ENCODE data around the gene PLPPR2.
"Not testable (repeated sequence)": the region's sequence is repeated elsewhere in the genome, so short reads cannot be mapped to it uniquely, and the experiment has no call there.

PLPPR2 gene

GRCh38 chr19:11339254-11340098 lies 15.8 kb upstream of the PLPPR2 start, which contains the start of gene RAB3D:
Gene RAB3D (minus strand): TSS chr19:11339657. CDS start chr19:11337399, 2,258 bp downstream.
- DNase-seq (ENCODE audit: extremely low read depth in 1 of 2, low read depth in 1 of 2) = peak; percentile 64 to 82

- not testable (repeated sequence) for DNase-seq (ENCODE audit: extremely low read depth in 1 of 2, low read depth in 1 of 2)
Observed at GRCh38 chr19:11340099-11340467, 15.1 kb upstream of the PLPPR2 start.

GRCh38 chr19:11342429-11342828 lies 12.8 kb upstream of the PLPPR2 start:
- DNase-seq (ENCODE audit: extremely low read depth in 1 of 2, low read depth in 1 of 2) = no peak

DNA sequence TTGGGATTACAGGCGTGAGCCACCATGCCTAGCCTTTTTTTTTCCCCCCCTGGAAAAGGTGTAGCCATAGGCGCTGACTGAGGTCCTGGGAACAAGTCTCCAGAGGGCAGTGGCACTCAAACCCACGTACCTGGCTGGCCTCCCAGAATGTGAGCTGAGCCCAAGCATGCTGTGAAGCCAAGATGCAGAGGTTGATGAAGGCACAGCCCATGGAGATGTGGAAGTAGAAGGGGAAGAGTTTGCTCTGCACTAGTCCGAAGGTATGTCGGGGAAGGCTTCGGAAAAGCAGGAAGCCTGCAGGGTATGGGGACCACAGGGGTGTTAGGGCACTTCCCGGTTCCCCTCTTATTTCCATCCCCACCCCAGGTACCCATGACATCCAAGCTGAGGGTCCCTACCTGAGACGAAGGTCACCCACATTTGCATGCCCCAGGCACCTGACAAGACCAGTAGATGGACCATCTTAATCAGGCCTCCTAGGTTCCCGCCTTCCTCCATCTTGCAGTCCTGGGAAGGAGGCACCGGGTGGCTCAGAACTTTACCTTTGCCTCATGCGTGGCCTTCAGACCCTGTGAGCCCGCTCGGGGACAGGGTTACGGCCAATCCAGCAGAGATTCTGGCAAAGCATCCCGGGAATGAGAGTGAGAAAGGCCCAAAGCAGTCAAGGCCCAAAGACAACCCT lies 10.0 kb upstream of the PLPPR2 start:
- DNase-seq (ENCODE audit: extremely low read depth in 1 of 2, low read depth in 1 of 2) = no peak

- peak; percentile 93 to 98 for DNase-seq (ENCODE audit: extremely low read depth in 1 of 2, low read depth in 1 of 2)
Observed at GRCh38 chr19:11346104-11346940, 8.9 kb upstream of the PLPPR2 start, which contains the start of the genes CCDC159 and TMEM205. Gene CCDC159 (plus strand): TSS chr19:11346519. CDS start chr19:11346607, 88 bp downstream. Gene TMEM205 (minus strand): TSS chr19:11346268. CDS start chr19:11345619, 649 bp downstream.

DNA sequence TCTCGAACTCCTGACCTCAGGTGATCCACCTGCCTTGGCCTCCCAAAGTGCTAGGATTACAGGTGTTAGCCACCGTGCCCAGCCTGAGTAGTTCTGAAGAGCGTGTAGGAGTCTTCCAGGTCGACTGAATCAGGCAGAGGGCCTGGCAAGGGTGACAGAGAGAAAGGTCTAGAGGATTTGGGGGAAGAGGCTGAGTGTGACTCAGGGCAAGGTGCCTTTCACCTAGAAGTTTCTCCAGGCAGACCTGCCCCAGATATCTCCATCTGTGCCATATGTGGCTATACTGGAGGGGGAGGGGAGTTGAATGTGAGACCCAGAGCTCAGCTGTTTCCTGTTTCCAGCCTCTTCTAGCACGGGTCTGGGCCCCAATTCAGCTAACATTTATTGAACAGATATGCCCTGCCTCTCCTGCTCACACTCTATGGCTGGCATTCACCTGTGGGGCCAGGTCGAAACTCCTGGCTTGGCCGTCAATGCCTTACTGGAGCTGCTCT lies 7.6 kb upstream of the PLPPR2 start:
- no peak for DNase-seq (ENCODE audit: extremely low read depth in 1 of 2, low read depth in 1 of 2)

DNA sequence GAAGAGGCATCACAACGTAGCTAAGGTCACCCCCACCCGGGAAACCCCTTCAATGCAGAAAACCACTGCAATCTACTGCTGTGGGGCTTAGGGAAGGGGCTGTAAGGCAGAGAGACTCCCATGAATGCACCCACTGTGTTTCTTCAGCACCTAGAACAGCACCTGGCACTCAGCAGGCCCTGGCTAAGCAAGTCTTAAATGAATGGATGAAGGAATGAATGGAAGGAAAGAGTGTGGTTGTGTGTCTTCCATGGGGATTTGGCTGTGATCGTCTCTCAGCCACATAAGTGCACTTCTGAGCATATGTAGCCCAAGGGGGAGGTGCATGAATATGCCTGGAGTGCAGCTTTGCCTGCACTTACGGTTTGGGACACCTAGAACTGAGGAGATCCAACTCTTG lies 6.1 kb upstream of the PLPPR2 start:
- no peak for DNase-seq (ENCODE audit: extremely low read depth in 1 of 2, low read depth in 1 of 2)

- not testable (repeated sequence) for DNase-seq (ENCODE audit: extremely low read depth in 1 of 2, low read depth in 1 of 2)
Observed at GRCh38 chr19:11354102-11354501, 1.1 kb upstream of the PLPPR2 start.

- no peak for DNase-seq (ENCODE audit: extremely low read depth in 1 of 2, low read depth in 1 of 2)
Observed at GRCh38 chr19:11356074-11356397, 804 bp downstream of the PLPPR2 start.

DNA sequence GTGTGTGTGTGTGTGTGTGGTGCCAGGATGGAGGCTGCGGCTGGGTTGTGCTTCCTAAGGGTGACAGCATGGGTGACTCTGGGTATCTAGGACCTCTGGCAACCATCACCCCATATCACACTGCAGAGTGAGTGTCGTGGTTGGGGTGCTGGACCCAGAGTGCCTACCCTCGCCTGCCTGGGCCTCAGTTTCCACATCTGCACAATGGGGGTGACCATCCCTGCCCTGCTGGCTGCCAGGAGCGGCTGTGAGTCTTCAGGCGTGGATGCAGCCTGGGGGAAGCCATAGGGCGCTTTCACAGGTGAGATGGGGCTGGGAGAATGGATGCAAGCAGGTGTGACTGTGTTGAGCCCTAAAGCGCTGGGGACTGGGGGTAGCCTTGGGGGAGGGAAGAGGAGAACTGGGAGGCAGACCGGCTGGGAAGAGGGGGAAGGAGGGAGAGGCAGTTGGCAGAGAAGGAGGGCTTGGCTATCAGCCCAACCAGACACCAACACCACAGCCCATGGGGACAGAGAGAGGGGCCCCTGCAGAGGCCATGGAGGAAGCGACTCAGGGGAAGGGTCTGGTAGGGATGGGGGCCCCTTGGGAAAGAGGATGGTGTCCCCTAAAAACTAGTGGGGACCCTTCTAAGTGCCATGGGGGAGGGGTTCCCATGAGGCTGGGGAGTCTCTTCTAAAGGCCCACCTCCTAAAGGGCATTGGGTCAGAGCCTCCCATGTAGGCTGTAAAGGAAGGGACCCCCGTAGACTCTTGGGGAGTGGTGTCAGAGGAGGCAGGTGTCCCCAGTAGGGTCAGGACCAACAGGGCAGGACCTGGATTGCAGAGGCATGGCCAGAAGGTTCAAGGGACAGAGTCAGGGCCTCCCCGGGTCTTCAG lies 1.7 kb downstream of the PLPPR2 start:
- DNase-seq (ENCODE audit: extremely low read depth in 1 of 2, low read depth in 1 of 2) = no peak

GRCh38 chr19:11359421-11359820 lies 4.2 kb downstream of the PLPPR2 start:
- DNase-seq (ENCODE audit: extremely low read depth in 1 of 2, low read depth in 1 of 2) = no peak

GRCh38 chr19:11361037-11361770 lies 6.0 kb downstream of the PLPPR2 start:
- no peak for DNase-seq (ENCODE audit: extremely low read depth in 1 of 2, low read depth in 1 of 2)

DNA sequence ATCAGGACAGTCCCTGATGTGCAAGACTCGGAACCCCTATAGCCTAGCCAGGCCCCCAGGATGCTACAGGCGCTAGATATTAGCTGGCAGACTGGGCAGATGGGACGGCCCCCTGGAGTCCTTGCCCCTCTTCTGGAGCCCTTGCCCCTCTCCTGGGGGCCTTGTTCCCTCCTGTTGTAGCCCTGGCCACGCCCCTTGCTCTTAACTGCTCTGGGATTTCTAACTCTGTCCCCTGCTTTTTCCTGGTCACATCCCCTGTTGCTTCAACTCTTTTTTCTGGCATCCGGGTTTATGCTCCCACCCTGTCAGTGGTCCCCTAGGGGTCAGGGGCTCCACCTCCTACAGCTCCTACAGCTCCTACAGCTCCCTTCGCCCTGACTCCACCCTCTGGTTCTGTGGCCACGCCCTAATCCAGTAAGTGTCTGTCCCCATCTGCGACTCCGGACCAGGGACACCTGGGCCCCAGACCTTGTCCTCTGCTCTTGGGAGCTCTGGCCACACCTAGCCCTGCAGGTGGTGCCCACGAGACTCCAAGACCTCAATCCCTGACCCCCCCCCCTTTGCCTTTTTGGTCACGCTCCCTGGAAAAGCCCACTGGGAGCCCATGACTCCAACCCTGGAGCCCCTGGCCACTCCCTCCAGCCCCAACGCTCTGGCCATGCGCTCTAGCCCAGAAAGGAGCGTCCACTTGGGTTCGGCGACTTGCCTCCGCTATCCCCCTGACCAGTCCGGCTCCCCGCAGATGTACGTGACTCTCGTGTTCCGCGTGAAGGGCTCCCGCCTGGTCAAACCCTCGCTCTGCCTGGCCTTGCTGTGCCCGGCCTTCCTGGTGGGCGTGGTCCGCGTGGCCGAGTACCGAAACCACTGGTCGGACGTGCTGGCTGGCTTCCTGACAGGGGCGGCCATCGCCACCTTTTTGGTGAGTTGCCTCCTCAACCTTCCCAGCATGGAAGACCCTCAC lies 6.8 kb downstream of the PLPPR2 start:
- no peak for DNase-seq (ENCODE audit: extremely low read depth in 1 of 2, low read depth in 1 of 2)

DNA sequence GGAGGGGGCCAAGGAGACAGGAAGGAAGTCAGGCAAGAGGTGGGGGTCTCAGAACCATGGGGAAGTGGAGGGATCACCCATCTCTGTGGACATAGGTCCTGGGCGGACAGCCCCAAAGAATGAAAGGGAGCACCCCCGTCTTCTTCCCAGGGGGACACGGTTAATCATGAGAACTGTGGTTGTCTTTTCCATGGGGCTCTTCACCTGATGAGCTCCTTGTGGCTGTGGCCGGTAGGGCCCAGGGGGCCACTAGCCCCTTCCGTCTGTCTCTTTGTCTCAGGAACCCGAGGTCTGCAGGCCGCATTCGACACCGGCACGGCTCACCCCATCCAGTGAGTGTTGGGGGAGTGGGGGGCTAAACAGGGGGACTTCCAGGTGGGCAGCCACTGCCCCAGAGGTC lies 8.6 kb downstream of the PLPPR2 start:
- no peak for DNase-seq (ENCODE audit: extremely low read depth in 1 of 2, low read depth in 1 of 2)

DNA sequence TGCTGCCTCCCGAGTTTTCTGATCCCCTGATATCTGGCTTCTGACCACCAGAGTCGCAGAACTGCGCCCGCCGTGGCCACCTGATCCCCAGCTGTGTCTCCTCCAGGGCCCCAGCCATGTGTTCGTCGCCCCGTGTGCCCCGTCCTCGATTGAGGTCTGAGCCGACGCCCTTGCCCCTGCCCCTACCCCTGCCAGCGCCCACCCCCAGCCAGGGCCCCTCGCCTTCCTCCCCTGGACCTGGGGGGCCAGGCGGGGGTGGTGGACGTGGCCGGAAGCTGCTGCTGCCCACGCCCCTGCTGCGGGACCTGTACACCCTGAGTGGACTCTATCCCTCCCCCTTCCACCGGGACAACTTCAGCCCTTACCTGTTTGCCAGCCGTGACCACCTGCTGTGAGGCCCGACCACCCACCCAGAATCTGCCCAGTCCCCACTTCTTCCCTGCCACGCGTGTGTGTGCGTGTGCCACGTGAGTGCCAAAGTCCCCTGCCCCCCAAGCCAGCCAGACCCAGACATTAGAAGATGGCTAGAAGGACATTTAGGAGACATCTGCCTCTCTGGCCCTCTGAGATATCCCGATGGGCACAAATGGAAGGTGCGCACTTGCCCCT lies 9.2 kb downstream of the PLPPR2 start:
- DNase-seq (ENCODE audit: extremely low read depth in 1 of 2, low read depth in 1 of 2) = no peak

DNA sequence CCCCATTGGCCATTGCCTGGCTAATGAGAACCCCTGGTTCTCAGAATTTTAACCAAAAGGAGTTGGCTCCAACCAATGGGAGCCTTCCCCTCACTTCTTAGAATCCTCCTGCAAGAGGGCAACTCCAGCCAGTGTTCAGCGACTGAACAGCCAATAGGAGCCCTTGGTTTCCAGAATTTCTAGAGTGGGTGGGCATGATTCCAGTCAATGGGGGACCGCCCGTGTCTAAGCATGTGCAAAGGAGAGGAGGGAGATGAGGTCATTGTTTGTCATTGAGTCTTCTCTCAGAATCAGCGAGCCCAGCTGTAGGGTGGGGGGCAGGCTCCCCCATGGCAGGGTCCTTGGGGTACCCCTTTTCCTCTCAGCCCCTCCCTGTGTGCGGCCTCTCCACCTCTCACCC lies 9.7 kb downstream of the PLPPR2 start:
- no peak for DNase-seq (ENCODE audit: extremely low read depth in 1 of 2, low read depth in 1 of 2)

DNA sequence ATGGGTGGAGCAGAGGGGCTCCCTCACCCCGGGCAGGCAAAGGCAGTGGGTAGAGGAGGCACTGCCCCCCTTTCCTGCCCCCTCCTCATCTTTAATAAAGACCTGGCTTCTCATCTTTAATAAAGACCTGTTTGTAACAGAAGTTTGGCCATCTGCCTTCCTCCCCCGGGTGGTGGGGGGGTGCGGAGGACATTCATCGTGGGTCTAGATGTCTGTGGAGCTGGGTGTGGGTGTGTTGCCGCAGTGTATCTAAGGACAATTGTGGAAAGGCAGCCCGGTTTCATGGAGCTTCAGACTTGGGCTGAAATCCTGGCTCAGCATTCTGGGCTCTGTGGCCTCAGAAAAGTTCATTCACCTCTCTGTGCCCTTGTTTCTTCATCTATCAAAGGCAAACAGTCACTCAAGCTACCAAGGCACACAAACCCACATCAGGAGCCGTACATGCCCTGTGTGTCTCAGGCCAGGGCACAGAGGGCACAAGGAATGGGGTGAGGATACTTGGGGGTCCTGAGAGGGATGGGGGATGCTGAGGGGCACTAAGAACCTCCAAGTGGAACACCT lies 10.4 kb downstream of the PLPPR2 start:
- no peak for DNase-seq (ENCODE audit: extremely low read depth in 1 of 2, low read depth in 1 of 2)

GRCh38 chr19:11367528-11367927 lies 12.3 kb downstream of the PLPPR2 start:
- DNase-seq (ENCODE audit: extremely low read depth in 1 of 2, low read depth in 1 of 2) = no peak
